ENCODE measurements around the gene APOD.
"Not testable (repeated sequence)": the region's sequence is repeated elsewhere in the genome, so short reads cannot be mapped to it uniquely, and the experiment has no call there.

APOD gene

DNA sequence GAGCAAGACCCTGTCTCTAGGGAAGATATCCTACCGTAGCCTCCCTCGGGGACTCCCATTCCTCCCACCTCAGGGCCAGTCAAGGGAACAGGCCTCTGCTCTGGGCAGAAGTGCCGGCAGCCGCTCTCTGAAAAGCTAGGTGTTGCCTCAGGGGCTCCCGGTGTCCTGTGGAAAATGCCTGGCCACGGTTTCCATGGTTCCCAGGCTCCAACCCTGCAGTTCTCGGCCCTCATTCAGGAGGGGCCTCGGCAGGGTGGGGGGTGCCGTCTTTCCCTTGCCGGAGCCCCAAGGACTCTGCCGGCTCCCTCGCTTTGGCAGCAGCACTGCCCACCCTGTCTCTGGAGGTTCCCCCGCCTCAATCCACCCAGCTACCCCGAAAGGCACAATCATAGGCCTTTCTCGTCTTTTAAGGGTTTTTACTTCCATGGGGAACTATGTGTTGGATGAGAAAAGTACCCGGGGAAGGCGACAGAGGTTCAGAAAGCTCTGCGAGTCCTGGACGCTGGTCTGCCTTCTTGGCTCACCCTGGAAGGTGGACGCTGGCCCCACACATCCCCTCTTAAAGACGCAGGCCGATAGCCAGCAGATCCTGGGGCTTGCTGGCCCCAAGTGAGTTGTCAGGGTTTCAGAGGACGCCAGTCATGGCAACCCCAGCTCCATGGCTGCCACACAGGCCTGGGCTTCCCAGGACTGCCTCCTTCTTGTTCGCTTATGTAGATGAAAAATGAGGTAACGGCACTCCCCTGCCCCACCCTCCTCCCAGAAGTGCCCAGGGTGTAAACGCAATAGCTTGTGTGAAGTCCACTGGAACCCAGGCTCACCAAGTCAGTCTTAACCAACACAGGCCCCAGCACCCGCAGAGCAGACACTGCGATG is 34.3 kb upstream of the APOD start:
- DNase-seq (ENCODE audit: low read depth), result not testable (repeated sequence)

DNA sequence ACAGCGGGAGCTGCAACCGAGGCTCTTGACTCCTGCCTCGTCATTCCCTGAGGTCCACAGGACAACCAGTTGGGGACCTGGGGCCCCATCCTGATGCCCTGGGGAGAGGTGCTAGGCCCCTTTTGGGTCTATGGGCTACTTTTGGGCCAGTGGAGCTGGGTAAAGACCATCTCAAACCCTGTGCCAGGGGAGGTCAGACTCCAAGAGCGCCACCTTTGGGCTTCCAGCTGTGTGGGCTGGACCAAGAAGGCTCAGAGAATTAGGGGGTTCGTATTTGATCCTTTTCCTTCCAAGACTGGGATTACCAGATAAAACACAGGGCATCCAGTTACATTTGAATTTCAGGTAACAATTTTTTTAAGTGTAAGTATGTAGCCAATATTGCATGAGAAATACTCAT is 33.4 kb upstream of the APOD start:
- DNase-seq (ENCODE audit: low read depth), result not testable (repeated sequence)

DNA sequence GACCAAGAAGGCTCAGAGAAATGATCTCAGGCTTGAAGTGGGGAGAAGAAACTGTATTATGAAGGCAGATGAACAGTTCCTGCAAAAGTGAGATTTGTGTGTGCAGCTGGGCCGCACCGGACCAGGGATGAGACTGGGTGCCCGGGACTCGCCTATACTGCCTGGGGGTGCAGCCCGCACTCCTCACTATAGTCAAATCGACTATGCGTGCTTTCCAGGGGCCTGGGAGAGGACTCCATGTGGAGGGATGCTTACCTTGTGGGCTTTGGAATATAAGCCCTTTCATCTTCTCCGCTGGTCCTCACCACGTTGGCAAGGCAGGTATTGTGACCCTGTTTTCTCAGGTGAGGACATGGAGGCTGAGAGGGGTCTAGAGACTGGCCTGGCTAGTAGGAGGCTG is 32.9 kb upstream of the APOD start:
- no peak for DNase-seq (ENCODE audit: low read depth)

DNA sequence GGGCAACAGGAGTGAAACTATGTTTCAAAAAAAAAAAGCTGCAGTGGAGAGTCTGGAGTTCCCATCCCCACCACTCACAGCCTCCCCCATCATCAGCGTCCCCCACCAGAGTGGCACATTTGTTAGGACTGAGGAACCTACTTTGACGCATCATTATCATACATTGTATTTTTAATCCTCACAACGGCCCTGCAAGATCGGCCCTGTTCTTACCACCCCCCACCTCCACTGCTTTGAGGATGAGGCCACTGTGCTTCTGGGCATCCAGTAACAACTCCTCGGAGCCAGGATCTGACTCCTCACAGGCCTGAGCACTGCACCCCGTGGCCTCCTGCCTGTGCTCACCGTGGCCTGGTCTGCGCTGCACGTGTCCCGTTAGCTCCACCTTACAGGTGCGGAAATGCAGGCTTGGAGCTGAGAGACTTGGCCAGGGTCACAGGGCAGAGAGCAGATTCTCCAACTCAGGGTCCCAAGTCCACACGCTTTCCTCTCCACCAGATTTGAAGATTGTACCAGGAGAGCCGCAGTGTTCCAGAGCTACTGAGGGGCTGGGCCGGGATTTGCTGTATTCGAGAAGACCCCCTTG is 32.3 kb upstream of the APOD start:
- DNase-seq (ENCODE audit: low read depth), result not testable (repeated sequence)

DNA sequence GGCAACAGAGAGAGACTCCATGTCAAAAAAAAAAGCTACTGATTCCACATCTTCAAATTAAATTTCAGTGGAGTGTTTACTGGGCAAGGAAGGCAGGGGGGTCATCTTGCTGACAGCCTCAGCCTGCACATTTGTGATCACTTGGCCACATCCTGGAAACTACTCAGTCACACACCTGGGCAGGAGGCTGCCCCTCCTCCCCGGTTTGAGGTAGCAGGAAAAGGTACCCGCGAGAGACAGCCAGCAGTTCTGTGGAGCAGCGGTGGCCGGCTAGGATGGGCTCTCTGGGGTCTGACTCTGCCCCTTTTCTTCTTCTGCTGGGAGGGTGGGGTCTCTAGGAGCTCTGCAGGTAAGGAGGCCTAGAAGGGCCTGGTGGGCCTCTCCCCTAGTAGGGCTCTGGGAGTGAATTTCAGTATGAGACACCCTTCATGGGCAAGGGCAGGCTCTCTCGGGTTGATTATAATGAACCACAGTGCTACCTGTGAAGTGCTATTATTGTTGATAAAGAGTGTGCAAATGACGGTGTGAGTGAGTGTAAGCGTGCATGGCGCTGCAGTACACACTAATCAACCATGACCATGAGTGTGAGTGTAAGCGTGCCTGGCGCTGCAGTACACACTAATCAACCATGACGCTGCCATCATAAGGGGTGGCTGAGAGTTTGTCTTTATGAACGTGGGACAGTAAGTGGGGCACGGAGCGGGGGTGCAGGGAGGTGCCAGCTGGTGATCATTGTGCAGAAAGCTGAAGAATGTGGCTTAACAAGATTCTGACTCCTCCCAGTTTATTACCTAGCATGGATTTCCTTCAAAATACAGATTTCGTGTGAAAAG is 31.1 kb upstream of the APOD start:
- DNase-seq (ENCODE audit: low read depth), result not testable (repeated sequence)

DNA sequence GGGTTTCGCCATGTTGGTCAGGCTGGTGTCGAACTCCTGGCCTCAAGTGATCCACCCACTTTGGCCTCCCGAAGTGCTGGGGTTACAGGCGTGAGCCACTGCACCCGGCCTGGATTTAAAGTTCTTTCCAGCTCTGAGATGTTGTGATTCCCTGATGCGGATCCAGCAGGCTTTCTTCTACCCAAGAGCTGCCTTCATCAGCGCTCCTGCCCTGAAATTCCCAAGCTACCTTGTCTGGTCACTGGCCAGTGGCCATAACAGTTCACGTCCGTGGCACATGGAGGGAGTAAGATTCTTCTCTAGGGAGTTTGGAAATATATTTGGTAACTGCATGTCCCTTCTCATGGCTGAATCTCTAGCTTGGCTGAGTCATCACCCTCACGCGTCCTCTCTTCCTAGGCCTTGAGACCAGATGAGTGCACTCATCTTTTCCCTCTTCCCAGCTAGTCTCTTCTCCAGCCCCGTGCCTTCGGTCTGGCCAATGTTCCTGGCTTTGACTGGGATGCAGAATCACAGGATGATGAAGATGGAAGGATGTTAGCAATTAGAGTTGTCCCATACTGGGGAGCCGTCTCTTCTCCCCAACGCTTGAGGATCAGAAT is 29.8 kb upstream of the APOD start:
- DNase-seq (ENCODE audit: low read depth), result no peak

DNA sequence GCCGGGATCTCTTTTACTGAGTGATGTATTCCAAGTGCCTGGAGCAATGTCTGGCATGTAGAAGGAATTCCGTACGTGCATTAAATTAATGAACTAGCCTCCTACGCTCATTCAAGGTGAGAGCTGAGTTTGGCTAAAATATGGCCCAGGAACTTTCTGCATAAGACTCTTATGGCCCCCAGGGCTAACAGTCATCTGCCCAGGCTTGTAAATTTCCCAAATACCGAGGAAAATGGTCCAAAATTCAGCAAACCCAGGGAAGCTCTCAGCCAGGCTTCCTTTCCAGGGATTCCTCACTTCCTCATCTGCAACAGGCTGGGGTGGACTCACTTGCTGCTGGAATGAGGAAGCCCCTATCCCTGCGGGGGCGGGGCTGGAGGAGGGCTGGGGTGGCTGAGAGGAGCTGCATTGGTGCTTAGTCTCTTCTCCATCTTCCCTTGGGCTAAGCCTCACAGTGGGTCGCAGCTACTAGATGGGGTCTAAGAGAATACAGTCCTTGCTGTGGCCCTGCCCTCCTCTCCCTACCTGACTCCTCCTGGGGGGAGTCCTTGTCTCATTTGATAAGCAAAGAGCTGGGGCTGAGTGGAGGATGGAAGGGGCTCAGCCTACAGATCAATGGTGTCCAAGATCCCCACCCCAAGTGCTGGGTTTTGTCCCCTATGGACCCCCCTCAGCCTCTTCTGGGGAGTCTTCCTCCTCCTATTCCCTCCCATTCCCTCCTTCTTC is 28.5 kb upstream of the APOD start:
- DNase-seq (ENCODE audit: low read depth), result no peak

DNA sequence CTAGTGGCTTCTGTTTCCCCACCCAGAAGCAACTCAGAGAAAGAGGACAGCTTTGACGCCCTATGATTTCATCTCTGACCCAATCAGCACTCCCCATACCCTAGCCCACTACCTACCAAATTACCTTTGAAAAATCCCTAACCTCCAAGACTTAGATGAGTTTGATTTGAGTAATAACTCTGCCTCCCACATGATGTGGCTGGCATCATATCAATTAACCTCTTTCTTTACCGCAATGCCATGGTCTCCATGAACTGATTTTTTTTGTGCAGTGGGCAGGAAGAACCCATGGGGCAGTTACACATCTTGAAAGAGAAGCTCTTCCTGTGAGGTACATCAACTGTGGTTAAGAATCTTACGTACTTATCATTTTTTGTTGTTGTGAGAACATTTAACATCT is 25.5 kb upstream of the APOD start:
- peak; percentile 45 for DNase-seq (ENCODE audit: low read depth)

DNA sequence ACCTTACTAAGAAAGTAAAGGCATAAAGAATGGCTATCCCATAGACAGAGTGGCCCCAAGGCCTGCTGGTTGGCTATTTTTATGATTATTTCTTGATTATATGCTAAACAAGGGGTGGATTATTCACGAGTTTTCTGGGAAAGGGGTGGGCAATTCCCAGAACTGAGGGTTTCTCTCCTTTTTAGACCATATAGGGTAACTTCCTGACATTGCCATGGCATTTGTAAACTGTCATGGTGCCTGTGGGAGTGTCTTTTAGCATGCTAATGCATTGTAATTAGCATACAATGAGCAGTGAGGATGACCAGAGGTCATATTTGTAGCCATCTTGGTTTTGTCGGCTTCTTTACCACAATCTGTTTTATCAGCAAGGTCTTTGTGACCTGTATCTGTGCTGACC is 18.0 kb upstream of the APOD start:
- not testable (repeated sequence) for DNase-seq (ENCODE audit: low read depth)

DNA sequence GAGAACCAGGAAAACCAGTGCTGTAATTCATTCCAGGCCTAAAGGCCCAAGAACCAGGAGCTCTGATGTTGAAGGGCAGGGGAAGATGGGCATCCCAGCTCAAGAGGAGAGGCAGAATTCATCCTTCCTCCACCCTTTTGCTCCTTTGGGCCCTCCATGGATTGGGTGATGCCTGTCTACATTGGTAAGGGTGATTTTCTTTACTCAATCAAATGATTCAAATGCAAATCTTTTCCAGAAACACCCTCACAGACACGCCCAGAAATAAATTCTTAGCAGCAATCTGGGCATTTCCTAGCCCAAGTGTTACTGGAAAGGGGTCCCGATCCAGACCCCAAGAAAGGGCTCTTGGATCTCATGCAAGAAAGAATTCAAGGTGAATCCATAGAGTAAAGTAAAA is 17.6 kb upstream of the APOD start:
- no peak for DNase-seq (ENCODE audit: low read depth)

DNA sequence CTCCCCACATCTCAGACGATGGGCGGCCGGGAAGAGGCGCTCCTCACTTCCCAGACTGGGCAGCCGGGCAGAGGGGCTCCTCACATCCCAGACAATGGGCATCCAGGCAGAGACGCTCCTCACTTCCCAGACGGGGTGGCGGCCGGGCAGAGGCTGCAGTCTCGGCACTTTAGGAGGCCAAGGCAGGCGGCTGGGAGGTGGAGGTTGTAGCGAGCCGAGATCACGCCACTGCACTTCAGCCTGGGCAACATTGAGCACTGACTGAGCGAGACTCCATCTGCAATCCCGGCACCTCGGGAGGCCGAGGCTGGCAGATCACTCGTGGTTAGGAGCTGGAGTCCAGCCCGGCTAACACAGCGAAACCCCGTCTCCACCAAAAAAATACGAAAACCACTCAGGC is 16.2 kb upstream of the APOD start:
- not testable (repeated sequence) for DNase-seq (ENCODE audit: low read depth)

DNA sequence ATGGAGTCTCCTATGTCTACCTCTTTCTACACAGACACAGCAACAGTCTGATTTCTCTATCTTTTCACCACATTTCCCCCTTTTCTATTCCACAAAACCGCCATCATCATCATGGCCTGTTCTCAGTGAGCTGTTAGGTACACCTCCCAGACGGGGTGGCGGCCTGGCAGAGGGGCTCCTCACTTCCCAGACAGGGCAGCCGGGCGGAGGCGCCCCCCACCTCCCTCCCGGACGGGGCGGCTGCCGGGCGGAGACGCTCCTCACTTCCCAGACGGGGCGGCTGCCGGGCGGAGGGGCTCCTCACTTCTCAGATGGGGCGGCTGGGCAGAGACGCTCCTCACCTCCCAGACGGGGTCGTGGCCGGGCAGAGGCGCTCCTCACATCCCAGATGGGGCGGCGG is 15.8 kb upstream of the APOD start:
- DNase-seq (ENCODE audit: low read depth), result not testable (repeated sequence)

DNA sequence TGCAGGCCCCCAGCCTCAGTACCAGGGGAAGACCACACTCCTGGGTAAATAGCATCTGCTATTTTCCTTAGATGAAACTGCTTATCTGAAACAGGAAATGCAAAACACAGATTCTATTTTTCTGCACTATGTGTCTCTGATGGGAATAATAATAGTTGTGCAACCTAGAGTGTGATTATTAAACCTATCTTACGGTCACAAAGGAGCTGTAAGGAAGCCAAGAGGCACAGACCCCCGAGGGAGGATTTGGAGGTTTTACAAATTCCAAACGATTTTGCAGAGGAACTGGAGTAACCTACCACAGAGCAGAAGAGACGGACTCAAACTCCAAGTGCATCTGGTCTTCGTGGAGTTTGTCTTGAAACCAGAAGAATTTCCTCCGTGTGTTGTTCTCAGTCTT is 14.1 kb upstream of the APOD start:
- no peak for DNase-seq (ENCODE audit: low read depth)

DNA sequence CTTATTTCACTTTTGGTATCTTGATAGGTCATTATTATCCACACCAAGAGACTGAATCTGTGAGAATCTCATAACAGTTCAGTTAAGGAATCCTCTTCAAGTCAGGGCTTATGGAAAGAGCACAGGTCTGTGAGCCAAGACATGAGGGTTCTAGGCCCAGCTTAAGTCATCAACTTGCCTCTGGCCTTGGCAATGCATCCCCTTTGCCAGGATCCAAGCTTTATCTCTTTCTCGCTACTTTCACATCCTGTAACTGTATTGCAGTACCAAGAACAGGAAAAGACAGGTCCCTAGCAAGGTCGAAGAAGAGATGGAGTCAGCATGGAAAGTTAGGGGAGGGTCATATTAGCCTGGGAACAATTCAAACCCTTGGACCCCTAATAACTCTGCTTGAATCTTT is 13.5 kb upstream of the APOD start:
- DNase-seq (ENCODE audit: low read depth), result no peak

DNA sequence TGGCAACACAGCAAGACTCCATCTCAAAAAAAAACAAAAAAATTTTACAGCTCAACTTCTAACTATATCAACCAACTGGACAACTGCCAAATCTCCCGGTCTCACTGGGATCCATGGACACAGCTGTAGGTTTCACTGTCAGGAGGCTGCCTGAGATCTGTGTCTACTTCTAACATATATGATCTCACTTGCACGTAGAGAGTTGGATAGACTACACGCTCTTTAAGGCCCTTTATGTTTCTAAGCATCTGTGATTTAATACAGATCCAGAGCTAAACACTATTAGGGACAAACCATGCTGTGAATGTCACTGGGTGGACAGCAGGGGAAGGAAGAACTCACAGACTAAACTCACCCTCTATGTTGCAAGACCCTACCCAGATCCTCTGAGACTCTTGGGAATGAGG is 13.0 kb upstream of the APOD start:
- no peak for DNase-seq (ENCODE audit: low read depth)

DNA sequence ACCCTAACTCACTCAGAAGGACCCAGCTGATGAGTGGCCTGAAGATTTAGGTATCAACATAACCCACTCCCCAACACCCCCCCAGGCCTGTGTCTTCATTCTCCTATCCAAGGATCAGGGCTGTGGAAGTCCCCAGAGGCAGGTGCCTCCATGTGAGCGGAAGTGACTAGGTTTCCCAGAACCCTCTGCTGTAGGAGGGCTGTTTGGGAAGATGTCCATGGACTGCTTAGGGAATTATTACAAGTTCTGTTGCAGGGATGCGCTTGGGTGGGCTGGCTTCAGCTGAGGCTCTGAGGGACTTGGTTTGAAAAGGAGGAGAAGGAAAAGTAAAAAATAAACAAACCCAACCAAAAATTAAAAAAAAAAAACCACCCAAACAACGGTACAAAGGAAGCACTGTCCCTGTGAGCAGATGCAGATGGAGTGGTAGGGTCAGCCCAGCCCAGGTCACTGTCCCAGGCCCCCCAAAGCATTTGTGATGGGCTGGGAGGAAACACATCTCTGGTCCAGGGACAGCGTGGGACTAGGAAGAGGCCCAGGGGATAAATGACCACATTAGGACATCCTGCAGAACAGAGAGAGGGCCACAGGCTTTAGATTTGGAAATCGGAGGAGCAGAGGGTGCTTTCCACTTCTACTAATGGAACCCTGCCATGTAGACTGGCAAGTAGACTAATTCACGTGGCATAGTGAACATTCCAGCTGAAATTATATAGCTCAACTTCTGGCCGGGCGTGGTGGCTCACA is 12.2 kb upstream of the APOD start:
- DNase-seq (ENCODE audit: low read depth), result no peak

DNA sequence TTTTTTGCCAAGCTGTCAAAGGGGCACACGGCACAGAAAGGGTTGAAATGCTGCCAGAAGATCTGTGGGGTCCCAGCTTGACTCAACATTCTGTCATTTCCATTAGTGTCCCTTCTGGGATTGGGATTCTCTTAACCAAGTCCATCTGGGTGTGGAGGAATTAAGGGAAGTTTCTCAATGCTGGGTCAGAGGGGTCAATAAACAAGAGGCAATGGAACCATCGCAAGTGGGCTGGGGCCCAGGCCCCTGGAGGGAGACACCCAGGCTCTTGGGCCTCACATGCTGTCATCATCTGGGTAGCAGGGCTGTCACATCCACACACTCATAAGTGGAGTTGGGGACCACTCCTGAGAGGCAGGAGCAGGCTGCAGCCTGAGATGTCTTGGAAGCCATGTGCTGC is 8.1 kb upstream of the APOD start:
- no peak for DNase-seq (ENCODE audit: low read depth)

DNA sequence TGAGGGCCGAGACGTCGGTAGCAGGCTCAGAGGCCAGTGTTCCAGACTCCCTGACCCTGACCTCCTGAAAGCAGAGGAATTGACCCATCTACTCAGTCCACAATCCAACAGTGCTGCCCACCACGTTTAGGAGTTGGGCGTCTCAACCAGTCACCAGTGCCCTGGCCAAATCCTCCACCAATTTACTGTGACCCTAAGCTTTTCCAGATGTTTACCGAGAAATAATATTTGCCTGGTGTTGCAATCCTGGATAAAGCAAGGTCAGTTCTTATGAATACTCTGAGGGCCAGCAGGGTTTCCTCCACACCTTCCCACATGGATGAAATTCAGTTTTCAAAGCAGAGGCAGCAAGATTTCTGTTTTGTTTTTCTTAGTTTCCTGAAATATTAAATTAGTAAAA is 7.5 kb upstream of the APOD start:
- DNase-seq (ENCODE audit: low read depth), result no peak

DNA sequence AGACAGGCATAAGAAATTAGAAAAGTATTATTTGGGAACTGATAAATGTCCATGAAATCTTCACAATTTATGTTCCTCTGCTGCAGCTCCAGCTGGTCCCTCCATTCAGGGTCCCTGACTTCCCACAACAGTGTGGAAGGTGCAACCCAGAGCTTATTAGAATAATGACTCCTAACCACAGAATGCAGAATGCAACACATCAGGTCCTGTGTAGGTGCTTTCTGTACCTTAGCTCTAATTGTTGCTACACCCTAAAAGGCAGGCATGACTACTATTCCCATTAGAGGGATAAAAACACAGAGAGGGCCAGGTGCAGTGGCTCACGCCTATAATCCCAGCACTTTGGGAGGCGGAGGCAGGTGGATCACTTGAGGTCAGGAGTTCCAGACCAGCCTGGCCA is 6.6 kb upstream of the APOD start:
- not testable (repeated sequence) for DNase-seq (ENCODE audit: low read depth)

DNA sequence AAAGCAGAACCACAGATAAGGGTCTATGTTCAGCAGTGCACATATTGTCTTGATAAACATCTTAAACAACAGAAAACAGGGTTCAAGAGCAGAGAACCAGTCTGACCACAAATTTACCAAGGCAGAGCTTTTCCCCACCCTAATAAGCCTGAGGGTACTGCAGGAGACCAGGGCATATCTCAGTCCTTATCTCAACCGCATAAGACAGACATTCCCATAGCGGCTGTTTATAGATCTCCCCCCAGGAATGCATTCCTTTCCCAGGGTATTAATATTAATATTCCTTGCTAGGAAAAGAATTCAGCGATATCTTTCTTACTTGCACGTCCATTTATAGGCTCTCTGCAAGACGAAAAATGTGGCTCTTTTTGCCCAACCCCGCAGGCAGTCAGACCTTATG is 6.1 kb upstream of the APOD start:
- DNase-seq (ENCODE audit: low read depth), result not testable (repeated sequence)

DNA sequence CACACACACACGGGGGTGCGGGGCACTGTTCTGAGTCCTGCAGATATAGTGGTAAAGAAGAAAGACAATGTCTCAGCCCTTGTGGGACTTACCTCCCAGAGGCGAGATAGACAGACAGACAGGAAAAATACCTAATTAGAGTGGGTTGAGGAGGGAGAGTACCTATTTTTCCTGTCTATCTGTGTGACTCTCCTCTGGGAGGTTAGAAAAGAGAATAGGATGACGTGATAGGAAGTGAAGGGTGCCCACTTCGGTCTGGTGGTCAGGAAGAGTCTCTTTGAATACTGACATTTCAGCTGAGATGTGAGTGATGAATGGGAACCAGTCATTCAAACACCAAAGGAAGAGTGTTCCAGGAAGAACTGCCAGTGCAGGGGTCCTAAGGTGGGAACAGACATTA is 4.1 kb upstream of the APOD start:
- no peak for DNase-seq (ENCODE audit: low read depth)

All from T-helper 22 cell (primary cell).